K562 (cell line): Measurements from ENCODE around the gene ZNF277.

Experiments used
- ADNP ChIP-seq: fragments of 200-800 bp; sonication (Bioruptor generic); IDR thresholded peaks from 2 replicates; pipeline ENCODE4 v1.6.1; 2016; ENCODE audit warnings: missing genetic modification characterization, missing compliant biosample characterization
- CHD2 ChIP-seq: IDR thresholded peaks from 2 replicates; pipeline ENCODE4 v1.6.1; 2011; ENCODE audit warnings: low read depth, low read length
- ETV5 ChIP-seq: sonication (generic); formaldehyde crosslinking; IDR thresholded peaks from 2 replicates; pipeline ENCODE4 v1.4.0; 2020; ENCODE audit warnings: low read depth, mild to moderate bottlenecking, missing genetic modification reagents
- EZH2 ChIP-seq: IDR thresholded peaks from 2 replicates; pipeline ENCODE4 v1.6.1; 2012; ENCODE audit warnings: low read depth, mild to moderate bottlenecking, inconsistent platforms, low read length, borderline replicate concordance
- JUND ChIP-seq, 2 experiments: IDR thresholded peaks; 2 replicates in 1 of 2; 3 replicates in 1 of 2; pipeline ENCODE4 v1.6.1; 2011; ENCODE audit warnings: borderline replicate concordance in 2 of 2, low read depth in 2 of 2, low read length in 2 of 2, improper control_type of control experiment in 1 of 2, missing biosample characterization in 1 of 2, missing genetic modification characterization in 1 of 2, missing genetic modification reagents in 1 of 2
- MAFK ChIP-seq: IDR thresholded peaks from 2 replicates; pipeline ENCODE4 v1.6.1; 2011; ENCODE audit warnings: low read length, improper control_type of control experiment
- NR2C2 ChIP-seq, 2 experiments: fragments of 200-800 bp in 1 of 2; sonication (Bioruptor generic) in 1 of 2; sonication (generic) in 1 of 2; formaldehyde crosslinking in 1 of 2; IDR thresholded peaks; 2 replicates each; pipeline versions ENCODE4 v1.6.1 to v1.8.0; 2016 to 2022; ENCODE audit warnings: mild to moderate bottlenecking in 1 of 2, missing compliant biosample characterization in 1 of 2, missing genetic modification characterization in 1 of 2, missing genetic modification reagents in 1 of 2
- POLR2A ChIP-seq: fragments of 450-650 bp; conservative IDR thresholded peaks from 2 replicates; pipeline ENCODE4 v1.6.1; 2016
- ZNF146 ChIP-seq: IDR thresholded peaks from one replicate; pipeline ENCODE4 v1.6.1; 2018; ENCODE audit warnings: missing compliant biosample characterization; ENCODE audit not compliant: unreplicated experiment
- TF ChIP-seq, protein P1 (sequence below), 2 experiments: IDR thresholded peaks in 1 of 2; conservative IDR thresholded peaks in 1 of 2; 2 replicates each; pipeline ENCODE4 v1.6.1; 2016; ENCODE audit warnings: low read depth in 2 of 2, mild to moderate bottlenecking in 1 of 2, missing compliant biosample characterization in 1 of 2, missing genetic modification characterization in 1 of 2, moderate library complexity in 1 of 2

- no peak for TF ChIP-seq NR2C2 (CRISPR knock-in tag; IDR thresholded peaks at IDR 0.05)
- no peak for TF ChIP-seq NR2C2 (tag; IDR thresholded peaks at IDR 0.05)
- no peak for TF ChIP-seq JUND (IDR thresholded peaks at IDR 0.05; ENCODE audit: borderline replicate concordance, low read depth, low read length)
- TF ChIP-seq JUND (tag; IDR thresholded peaks at IDR 0.05; ENCODE audit: borderline replicate concordance, low read depth, low read length), result no peak
- TF ChIP-seq ZNF146 (CRISPR knock-in tag), result no peak
- no peak for TF ChIP-seq POLR2A
- TF ChIP-seq, protein P1, sequence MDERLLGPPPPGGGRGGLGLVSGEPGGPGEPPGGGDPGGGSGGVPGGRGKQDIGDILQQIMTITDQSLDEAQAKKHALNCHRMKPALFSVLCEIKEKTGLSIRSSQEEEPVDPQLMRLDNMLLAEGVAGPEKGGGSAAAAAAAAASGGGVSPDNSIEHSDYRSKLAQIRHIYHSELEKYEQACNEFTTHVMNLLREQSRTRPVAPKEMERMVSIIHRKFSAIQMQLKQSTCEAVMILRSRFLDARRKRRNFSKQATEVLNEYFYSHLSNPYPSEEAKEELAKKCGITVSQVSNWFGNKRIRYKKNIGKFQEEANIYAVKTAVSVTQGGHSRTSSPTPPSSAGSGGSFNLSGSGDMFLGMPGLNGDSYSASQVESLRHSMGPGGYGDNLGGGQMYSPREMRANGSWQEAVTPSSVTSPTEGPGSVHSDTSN (CRISPR knock-in tag; IDR thresholded peaks at IDR 0.05; ENCODE audit: low read depth), result no peak
- TF ChIP-seq, protein P1 (tag; conservative IDR thresholded peaks at IDR 0.05; ENCODE audit: low read depth), result no peak
- TF ChIP-seq CHD2, result no peak
- no peak for TF ChIP-seq MAFK
- TF ChIP-seq ETV5 (CRISPR knock-in tag), result no peak
- no peak for TF ChIP-seq ADNP
- no peak for TF ChIP-seq EZH2
These were observed 50.6 kb downstream of the ZNF277 start for GRCh38 chr7:112257073-112257472.
